Measurements from ENCODE around the gene STK11. TPM values are rescaled to one million over a fixed set of nuclear protein-coding genes. Genes with fewer than 3 reads are reported as not detected.

Gene STK11
- total RNA-seq, 2 donors from 2014 or later: 49.0 to 68.6 TPM

DNA sequence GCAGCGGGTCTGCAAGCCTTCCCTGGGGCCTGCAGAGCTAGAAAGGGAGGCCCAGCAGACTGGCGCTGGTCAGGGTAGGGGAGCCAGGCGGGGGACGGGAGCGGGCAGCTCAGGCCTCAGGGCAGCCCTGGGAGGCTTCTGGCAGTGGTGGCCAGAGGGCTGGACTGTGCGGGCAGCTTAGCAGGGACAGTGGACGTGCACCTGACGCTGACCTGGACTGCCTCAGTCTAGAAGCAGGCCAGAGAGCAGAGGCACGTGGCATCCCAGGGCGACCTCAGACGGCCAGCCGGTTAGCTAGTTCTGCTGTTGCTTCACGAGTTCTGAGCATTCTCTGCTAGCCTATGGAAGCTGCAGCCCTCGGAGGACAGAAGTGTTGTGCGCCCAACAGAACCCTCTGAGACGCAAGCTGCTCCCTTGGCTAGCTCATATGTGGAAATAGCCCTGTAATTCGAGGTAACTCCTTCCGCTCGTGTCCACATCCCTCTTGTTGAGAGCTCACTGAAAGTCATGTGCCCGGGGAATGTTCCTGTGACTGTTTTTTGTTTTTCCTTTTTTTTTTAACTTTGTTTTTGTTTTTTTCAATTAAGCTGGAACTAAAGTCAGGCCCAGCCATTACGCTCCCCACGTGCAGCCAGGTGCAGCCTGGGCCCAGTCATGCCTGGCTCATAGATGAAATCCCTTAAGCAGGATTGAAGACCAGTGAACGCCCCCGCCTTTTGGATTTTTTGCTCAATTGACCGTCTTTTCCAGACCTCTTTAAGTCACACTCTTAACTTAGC is 67.9 kb downstream of the STK11 start:
- H3K27ac ChIP-seq: peak overlapping the region in 3 of 4 donors; percentile 86 to 100 (median 99)
- peaks cover 71% of the 10 kb centered on the region for H3K4me1 ChIP-seq
- H3K9me3 ChIP-seq: no peaks in the 10 kb centered on the region
- WGBS, 2 donors: 80 to 82% methylated on average over 14 to 25 of the region's 25 CpGs
- peak in 1 of 3 donors; percentile 19 for TF ChIP-seq POLR2A (IDR thresholded peaks at IDR 0.05)
- TF ChIP-seq, protein P1, sequence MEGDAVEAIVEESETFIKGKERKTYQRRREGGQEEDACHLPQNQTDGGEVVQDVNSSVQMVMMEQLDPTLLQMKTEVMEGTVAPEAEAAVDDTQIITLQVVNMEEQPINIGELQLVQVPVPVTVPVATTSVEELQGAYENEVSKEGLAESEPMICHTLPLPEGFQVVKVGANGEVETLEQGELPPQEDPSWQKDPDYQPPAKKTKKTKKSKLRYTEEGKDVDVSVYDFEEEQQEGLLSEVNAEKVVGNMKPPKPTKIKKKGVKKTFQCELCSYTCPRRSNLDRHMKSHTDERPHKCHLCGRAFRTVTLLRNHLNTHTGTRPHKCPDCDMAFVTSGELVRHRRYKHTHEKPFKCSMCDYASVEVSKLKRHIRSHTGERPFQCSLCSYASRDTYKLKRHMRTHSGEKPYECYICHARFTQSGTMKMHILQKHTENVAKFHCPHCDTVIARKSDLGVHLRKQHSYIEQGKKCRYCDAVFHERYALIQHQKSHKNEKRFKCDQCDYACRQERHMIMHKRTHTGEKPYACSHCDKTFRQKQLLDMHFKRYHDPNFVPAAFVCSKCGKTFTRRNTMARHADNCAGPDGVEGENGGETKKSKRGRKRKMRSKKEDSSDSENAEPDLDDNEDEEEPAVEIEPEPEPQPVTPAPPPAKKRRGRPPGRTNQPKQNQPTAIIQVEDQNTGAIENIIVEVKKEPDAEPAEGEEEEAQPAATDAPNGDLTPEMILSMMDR (IDR thresholded peaks at IDR 0.05): no peak
- no peak overlapping the region for H3K4me3 ChIP-seq
- intact Hi-C loops (cut with DNase I): loop anchor here (5.0 kb wide), 1 partner anchor 134 kb away; the partner anchor contains the start of gene DAZAP1
- H3K27me3 ChIP-seq: no peaks in the 10 kb centered on the region
- no peak for ATAC-seq
- peak in 1 of 4 donors; percentile 20 for DNase-seq
- peaks cover 7 to 18% of the 10 kb centered on the region in 2 donors for H3K36me3 ChIP-seq (replicated peaks in 1 of 2; ENCODE audit: insufficient read depth in 1 of 2, low read depth in 2 of 2)

DNA sequence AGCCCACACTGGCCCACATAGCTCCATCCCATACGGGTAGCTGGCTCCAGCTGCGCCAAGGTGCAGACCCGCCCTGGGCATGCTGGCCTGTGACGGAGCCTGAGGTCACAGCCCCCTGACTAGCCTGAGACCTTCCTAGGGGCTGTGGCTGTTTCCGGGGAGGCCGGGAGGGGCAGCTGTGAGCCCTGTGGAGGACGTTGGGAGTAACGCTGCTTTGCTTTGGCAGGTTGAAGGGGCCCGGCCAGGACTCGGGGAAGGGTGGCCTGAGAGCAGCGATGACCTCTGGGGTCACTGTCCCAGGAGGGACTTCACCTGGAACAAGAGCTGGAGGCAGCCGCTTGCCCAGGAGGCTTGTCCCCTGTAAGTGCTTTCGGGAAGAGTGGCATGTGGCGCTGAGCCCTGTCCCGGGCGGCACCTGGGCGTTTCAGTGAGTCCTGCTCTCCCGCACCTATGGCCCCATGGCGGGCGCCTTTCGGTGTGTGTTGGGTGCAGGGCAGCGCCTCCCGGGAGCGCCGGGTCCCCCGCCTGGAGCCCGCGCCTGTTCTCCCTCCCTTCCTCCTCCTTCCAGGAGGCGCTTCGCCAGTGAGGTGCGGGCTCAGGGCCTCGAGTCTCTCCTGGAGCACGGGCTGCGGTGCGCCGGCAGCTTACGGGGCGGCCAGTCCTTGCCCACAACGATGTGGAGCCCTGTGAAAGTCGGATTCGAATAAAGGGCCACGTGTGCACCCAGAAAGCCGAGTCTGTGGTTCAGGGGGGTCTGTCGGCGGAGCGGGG is 68.7 kb downstream of the STK11 start:
- Histone ChIP-seq H3K27ac (peak overlapping the region in 3 of 4 donors; percentile 86 to 100 (median 99)), H3K27me3 (no peaks in the 10 kb centered on the region), H3K4me1 (peaks cover 66% of the 10 kb centered on the region), H3K36me3 (replicated peaks in 1 of 2; ENCODE audit: insufficient read depth in 1 of 2, low read depth in 2 of 2) (peaks cover 7 to 22% of the 10 kb centered on the region in 2 donors), H3K4me3 (no peak overlapping the region), H3K9me3 (no peaks in the 10 kb centered on the region)
- DNase-seq (peak in 3 of 4 donors; percentile 38 to 47 (median 45)), ATAC-seq (no peak)
- 83 to 85% methylated on average over 21 to 46 of the region's 46 CpGs for WGBS, 2 donors
- TF ChIP-seq, protein P1 (IDR thresholded peaks at IDR 0.05): no peak
- no peak for TF ChIP-seq POLR2A (IDR thresholded peaks at IDR 0.05)
- intact Hi-C loops (cut with DNase I): loop anchor here (5.0 kb wide), 1 partner anchor 133 kb away; the partner anchor contains the start of gene DAZAP1

DNA sequence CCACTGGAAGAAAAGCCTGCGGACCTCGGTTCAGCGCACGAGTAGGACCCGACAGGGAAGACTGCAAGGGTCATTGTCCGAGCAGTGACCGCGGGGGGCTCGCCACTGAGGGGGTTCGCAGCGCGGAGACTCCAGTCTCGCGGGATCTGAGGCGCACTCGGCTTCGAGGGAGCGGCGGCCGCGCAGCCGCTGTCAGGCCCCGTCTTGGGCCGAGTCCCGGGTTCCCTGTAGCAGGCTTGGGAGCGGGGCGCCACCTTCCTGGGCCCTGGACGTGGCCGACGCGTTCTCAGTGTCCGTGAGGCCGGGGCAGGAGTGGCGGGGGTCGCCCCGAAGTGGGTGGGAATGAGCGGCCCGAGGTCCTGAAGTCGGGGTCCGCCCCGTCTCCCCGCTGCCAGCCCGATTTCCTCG is 69.3 kb downstream of the STK11 start:
- Histone ChIP-seq H3K27ac (peak overlapping the region; percentile 86 to 100 (median 98)), H3K9me3 (no peaks in the 10 kb centered on the region), H3K4me3 (no peak overlapping the region), H3K27me3 (no peaks in the 10 kb centered on the region), H3K4me1 (peaks cover 66% of the 10 kb centered on the region), H3K36me3 (replicated peaks in 1 of 2; ENCODE audit: insufficient read depth in 1 of 2, low read depth in 2 of 2) (peaks cover 7 to 22% of the 10 kb centered on the region in 2 donors)
- TF ChIP-seq, protein P1 (IDR thresholded peaks at IDR 0.05): no peak
- no peak for TF ChIP-seq POLR2A (IDR thresholded peaks at IDR 0.05)
- no peak for DNase-seq
- 29 to 80% methylated on average over 3 to 43 of the region's 44 CpGs for WGBS, 2 donors
- intact Hi-C loops (cut with DNase I): loop anchor here (5.0 kb wide), 1 partner anchor 132 kb away; the partner anchor contains the start of gene DAZAP1
- ATAC-seq: no peak

DNA sequence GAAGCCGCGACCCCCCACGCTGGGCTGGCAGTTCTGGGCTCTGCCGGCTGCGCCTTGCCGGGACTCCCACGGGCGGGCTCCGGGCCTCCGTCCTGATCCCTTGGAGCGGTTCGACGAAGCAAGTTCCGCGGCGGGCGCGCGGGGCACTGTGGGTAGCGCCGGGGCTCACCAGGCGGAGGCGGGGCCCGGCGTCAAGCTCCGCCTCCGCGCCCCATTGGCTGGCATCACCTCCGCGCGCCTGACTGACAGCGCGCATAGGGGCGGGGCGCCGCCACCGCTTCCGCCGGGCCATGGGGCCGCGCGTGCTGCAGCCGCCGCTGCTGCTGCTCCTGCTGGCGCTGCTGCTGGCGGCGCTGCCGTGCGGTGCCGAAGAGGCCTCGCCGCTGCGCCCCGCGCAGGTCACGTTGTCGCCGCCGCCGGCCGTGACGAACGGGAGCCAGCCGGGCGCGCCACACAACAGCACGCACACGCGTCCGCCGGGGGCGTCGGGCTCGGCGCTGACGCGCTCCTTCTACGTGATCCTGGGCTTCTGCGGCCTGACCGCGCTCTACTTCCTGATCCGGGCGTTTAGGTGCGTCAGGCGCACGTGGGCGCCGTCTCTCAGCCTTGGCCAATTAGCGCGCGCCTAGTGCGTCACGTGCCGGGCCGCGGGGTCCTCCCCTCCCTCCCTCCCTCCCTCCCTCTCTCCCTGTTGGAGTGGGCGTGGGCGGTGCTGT is 69.8 kb downstream of the STK11 start, which contains the start of gene FAM174C:
TSS of gene FAM174C (plus strand) at position 271 of the 716 bp plus-strand sequence. CDS start at position 291, 20 bp downstream.
- Histone ChIP-seq H3K36me3 (replicated peaks in 1 of 2; ENCODE audit: insufficient read depth in 1 of 2, low read depth in 2 of 2) (peaks cover 7 to 22% of the 10 kb centered on the region in 2 donors), H3K9me3 (no peaks in the 10 kb centered on the region), H3K4me1 (peaks cover 61% of the 10 kb centered on the region), H3K27me3 (no peaks in the 10 kb centered on the region), H3K4me3 (peak within 1 kb of the TSS; percentile 43 to 72), H3K27ac (peak within 1 kb of the TSS; percentile 86 to 100 (median 98))
- intact Hi-C loops (cut with DNase I): no loop called here
- ATAC-seq: peak; percentile 88
- TF ChIP-seq, protein P1 (IDR thresholded peaks at IDR 0.05): no peak
- peak; percentile 58 to 69 (median 62) for TF ChIP-seq POLR2A (IDR thresholded peaks at IDR 0.05)
- 0% methylated on average over 8 to 74 of the region's 98 CpGs for WGBS, 2 donors
- DNase-seq: peak; percentile 95 to 97 (median 96)

Measured in body of pancreas (tissue), 4 donors.